Tibial artery (tissue), 4 donors: ENCODE measurements around the gene SYNGAP1.

Source experiments
- DNase-seq, 2 donors: peaks; one replicate each; pipeline ENCODE4 v3.0.0-alpha.2; 2019
- H3K27ac ChIP-seq, 2 donors: fragments of 200-600 bp; sonication (generic) in 1 of 2; 1 replicate in 1 of 2; 2 replicates in 1 of 2; pipeline ENCODE4 v1.5.1; 2018 to 2019; ENCODE audit warnings: mild to moderate bottlenecking in 1 of 2
- H3K27me3 ChIP-seq, 2 donors: fragments of 200-600 bp; sonication (generic) in 1 of 2; one replicate each; pipeline versions ENCODE4 v1.5.1 to v1.6.0; 2016 to 2019
- H3K36me3 ChIP-seq, 3 donors: fragments of 200-600 bp; sonication (generic) in 2 of 3; one replicate each; pipeline ENCODE4 v1.5.1; 2016 to 2019; ENCODE audit warnings: mild to moderate bottlenecking in 2 of 3
- H3K4me1 ChIP-seq, 4 donors: fragments of 200-600 bp; sonication (generic) in 2 of 4; 1 replicate in 3 of 4; 2 replicates in 1 of 4; pipeline ENCODE4 v1.5.1; 2016 to 2019
- H3K4me3 ChIP-seq, 2 donors: fragments of 200-600 bp; sonication (generic) in 1 of 2; 1 replicate in 1 of 2; 2 replicates in 1 of 2; pipeline ENCODE4 v1.5.1; 2018 to 2019; ENCODE audit warnings: mild to moderate bottlenecking in 2 of 2
- H3K9me3 ChIP-seq, 3 donors: fragments of 200-600 bp; sonication (generic) in 1 of 3; one replicate each; pipeline ENCODE4 v1.5.1; 2016 to 2019
- CTCF ChIP-seq, 2 experiments: fragments of 200-600 bp in 1 of 2; fragments of 450-650 bp in 1 of 2; IDR thresholded peaks; one replicate each; pipeline ENCODE4 v1.5.1; 2017 to 2019; ENCODE audit warnings: antibody characterized with exemption in 2 of 2, mild to moderate bottlenecking in 1 of 2, moderate library complexity in 1 of 2
- intact Hi-C: fragments of 100-400 bp; cut with DNase I; formaldehyde crosslinking; loops from one replicate; pipeline ENCODE4 v1.15.0; 2023; ENCODE audit warnings: low total_unique reads

Gene SYNGAP1

GRCh38 chr6:33407132-33407718 is 12.6 kb upstream of the SYNGAP1 start:
- no peak for DNase-seq
- no peaks in the 10 kb centered on the region for H3K9me3 ChIP-seq

GRCh38 chr6:33410050-33410710 is 9.7 kb upstream of the SYNGAP1 start:
- Histone ChIP-seq H3K4me1 (peaks cover 0 to 38% (median 25%) of the 10 kb centered on the region in 4 donors), H3K4me3 (peak overlapping the region; percentile 94 to 98), H3K27me3 (no peaks in the 10 kb centered on the region), H3K36me3 (peaks cover 16 to 29% (median 28%) of the 10 kb centered on the region in 3 donors), H3K9me3 (no peaks in the 10 kb centered on the region), H3K27ac (peak overlapping the region; percentile 99 to 100)
- peak; percentile 96 to 99 for DNase-seq
- intact Hi-C loops = loop anchor here (10.0 kb wide), 1 partner anchor 115 kb away; the partner anchor contains the start of gene RGL2
- TF ChIP-seq CTCF (IDR thresholded peaks at IDR 0.05) = no peak

More at GRCh38 chr6:33407132-33407718, 12.6 kb upstream of the SYNGAP1 start:
- no peaks in the 10 kb centered on the region for H3K36me3 ChIP-seq
- H3K4me1 ChIP-seq = peaks cover 0 to 15% (median 7%) of the 10 kb centered on the region in 4 donors
- H3K27me3 ChIP-seq = no peaks in the 10 kb centered on the region
- intact Hi-C loops = no loop called here
- H3K4me3 ChIP-seq = no peak overlapping the region
- TF ChIP-seq CTCF (IDR thresholded peaks at IDR 0.05) = peak in 1 of 2 experiments; percentile 12
- no peak overlapping the region for H3K27ac ChIP-seq

GRCh38 chr6:33410711-33411631 is 8.9 kb upstream of the SYNGAP1 start, which contains the start of gene PHF1:
TSS of gene PHF1 (plus strand) at chr6:33411014. CDS start at chr6:33412264, 1,250 bp downstream.
- peak within 1 kb of the TSS; percentile 94 to 98 for H3K4me3 ChIP-seq
- no peak for TF ChIP-seq CTCF (IDR thresholded peaks at IDR 0.05)
- H3K27ac ChIP-seq = peak within 1 kb of the TSS; percentile 99 to 100
- peaks cover 24 to 37% (median 36%) of the 10 kb centered on the region in 3 donors for H3K36me3 ChIP-seq
- peak in 1 of 2 donors; percentile 51 for DNase-seq
- H3K9me3 ChIP-seq = no peaks in the 10 kb centered on the region
- intact Hi-C loops = loop anchor here (10.0 kb wide), 1 partner anchor 116 kb away; the partner anchor contains the start of gene RGL2
- H3K4me1 ChIP-seq = peaks cover 0 to 46% (median 31%) of the 10 kb centered on the region in 4 donors
- no peaks in the 10 kb centered on the region for H3K27me3 ChIP-seq

GRCh38 chr6:33411632-33412005 is 8.2 kb upstream of the SYNGAP1 start:
- Histone ChIP-seq H3K27ac (peak overlapping the region; percentile 99 to 100), H3K4me3 (peak overlapping the region; percentile 94 to 98), H3K36me3 (peaks cover 25 to 43% (median 39%) of the 10 kb centered on the region in 3 donors), H3K9me3 (no peaks in the 10 kb centered on the region), H3K4me1 (peaks cover 0 to 52% (median 37%) of the 10 kb centered on the region in 4 donors), H3K27me3 (no peaks in the 10 kb centered on the region)
- no peak for TF ChIP-seq CTCF (IDR thresholded peaks at IDR 0.05)
- intact Hi-C loops = loop anchor here (10.0 kb wide), 1 partner anchor 117 kb away; the partner anchor contains the start of gene RGL2
- DNase-seq = no peak
